Stimulated activated CD8-positive, alpha-beta memory T cell treated with anti-CD3 and anti-CD28 coated beads, Interleukin-4, amount 100 ng/mL, for 24 hours (primary cell): ENCODE measurements around the gene SGCA.

Source experiments
- DNase-seq: peaks from one replicate; pipeline ENCODE4 v3.0.0-alpha.2; 2020; ENCODE audit warnings: low read depth

SGCA gene

GRCh38 chr17:50209472-50210239 is 43.9 kb downstream of the SGCA start:
- DNase-seq = no peak

GRCh38 chr17:50210240-50211225 is 44.7 kb downstream of the SGCA start:
- no peak for DNase-seq

DNA sequence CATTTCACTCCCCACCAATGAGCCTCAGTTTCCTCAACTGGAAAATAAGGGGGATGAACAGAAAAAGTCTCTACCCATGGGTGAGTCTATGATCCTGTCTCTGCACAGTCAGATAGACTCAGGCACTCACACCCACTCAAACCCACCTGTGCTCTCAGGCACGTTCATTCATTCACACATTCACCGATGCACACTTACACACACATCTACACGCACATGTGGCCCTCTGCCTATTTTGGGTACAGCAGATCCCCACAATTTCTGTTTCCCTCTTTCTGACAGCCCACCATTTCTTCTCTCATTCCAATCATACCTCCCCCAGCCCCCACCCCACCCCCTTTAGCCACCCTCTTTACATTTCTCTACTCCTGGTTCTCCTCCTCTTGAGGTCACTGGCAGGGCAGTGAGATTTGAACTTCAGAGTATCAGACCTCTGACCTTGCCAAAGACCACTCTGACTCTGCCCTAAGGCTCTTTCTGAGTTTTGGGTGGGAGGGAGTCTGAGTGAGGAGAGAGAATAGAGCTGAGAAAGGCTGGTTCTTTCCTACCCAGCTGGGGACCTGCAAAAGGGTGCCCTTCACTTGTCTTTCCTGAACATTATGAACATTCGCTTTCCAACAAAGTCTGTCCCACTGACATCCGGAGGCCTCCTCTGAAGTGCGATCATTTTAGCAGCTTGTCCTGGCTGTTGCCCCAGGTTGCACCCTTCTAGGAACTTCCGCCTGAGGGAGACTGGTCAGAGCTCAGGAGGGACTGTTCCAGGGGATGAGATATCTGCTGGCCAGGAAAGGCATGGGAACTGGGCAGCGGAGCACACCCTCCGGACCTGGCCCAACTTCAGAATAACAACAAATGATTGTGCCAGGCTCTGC is 45.7 kb downstream of the SGCA start:
- no peak for DNase-seq

DNA sequence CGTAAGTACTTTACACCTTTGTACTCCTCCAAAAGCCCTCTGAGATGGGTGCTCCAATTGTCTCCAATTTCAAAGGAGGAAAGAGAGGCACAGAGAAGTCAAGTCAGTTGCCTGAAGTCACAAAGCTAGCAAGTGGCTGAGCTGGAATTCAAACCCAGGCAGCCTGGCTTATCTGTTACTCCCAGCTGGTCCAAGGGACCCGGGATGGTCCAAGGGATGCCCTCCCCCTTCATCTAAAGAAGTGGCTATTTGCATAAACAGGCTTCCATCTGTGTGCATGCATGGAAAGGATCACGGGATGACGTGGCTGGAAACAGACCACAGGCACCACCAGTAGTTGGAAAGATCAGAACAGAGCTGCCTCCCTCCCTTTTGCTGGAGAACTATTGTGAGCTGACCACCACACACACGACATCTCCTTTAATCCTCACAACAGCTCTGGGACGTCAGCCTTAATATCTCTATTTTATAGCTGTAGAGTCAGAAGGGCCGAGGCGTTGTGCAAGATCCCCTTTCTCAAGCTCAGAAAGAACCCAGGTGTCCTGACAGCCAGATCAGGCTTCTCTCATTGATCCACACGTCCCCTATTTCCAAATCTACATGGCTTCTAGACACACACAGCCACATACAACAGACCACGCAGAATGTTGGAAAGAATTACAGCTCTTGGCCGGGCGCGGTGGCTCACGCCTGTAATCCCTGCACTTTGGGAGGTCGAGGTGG is 46.5 kb downstream of the SGCA start:
- DNase-seq = no peak

DNA sequence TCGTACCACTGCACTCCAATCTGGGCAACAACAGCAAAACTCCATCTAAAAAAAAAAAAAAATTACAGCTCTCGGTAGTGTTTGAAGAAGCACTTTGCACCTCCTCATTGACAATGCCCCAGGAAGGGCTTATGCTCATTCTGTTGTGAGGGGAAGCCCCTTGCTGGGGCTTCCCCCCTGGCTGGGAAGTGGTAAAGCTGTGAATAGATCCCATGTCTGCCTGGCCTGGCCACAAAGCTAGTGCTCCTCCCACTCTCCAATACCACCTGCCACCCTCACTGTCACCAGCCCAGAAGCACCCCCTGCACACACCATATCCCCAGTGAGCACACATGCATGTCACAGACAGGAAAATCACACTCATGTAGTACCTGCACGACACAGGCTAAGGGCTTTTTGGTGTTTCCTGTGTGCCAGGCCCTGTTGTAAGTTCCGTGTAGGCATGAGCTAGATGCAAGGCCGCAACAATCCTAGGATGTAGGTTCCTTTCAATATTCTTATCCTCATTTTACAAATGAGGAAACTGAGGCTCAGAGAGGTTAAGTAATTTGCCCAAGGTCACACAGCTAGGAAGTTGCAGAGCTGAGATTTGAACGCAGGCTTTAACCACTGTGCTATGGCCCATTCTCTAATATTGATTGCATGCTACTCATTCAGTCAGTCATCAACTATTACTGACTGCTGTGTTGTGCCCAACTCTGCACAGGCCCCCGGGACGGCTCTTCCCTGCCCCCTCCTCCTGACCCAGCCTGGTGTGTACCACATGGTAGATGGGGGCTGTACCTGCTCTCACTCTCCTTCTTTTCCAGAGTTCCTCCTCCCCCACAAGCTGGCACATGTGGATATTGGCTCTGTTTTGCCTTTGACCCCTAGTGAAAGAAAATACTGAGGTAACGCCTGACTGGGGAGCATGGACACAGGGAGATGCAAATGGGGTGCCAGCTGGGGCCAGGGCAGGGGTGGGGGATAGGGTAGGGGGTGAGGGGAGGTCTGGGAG is 47.5 kb downstream of the SGCA start:
- peak; percentile 37 for DNase-seq

- DNase-seq = no peak
Observed at GRCh38 chr17:50214976-50215760, 49.4 kb downstream of the SGCA start.

GRCh38 chr17:50217591-50217990 is 51.8 kb downstream of the SGCA start:
- DNase-seq = no peak

- DNase-seq = no peak
Observed at GRCh38 chr17:50218071-50218759, 52.4 kb downstream of the SGCA start.

GRCh38 chr17:50218771-50219315 is 53.0 kb downstream of the SGCA start:
- no peak for DNase-seq

DNA sequence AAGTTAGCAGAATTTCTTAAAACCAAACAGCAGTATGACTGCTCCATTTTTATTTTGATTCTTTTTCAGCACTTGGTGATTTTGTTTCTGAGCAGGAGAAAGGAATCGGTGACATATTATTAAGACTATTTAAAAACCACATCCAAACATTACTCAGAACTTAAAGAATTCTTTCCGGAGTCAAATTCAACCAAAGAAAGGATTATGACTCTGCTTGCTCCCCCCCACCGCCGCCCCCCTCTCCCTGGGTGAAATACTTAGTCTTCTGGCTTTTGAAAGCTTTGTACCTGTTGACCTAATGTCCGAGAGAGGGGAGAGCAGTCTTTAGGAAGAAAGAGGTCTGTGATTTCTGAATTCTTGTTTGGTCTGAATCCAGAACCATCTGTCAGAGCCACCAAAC is 53.5 kb downstream of the SGCA start:
- DNase-seq = no peak

DNA sequence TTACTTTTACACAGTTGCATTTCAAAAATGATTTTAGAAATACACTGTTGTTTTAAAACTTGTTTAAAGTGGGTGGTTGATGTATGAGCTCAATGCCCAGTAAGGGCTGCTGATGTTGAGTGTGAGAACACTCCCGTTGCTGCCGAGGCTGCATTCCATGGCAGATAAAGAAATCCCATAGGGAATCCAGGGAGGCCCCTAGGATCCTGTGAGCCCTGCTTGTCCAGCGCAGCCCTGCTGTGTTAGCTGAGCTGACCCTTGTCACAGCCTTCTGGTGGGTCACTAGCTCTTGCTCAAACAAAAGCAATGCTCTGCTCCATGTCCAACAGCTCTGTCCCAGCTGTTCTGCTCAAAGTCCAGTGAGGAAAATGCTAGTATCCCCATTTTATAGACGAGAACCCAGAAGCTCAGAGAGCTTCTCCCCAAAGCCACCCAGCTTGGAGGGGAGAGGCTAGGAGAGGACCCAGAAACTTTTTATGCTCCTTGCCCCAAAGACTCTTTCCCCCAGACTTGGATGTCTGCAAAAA is 54.2 kb downstream of the SGCA start:
- no peak for DNase-seq

- no peak for DNase-seq
Observed at GRCh38 chr17:50220811-50221210, 55.0 kb downstream of the SGCA start.

DNA sequence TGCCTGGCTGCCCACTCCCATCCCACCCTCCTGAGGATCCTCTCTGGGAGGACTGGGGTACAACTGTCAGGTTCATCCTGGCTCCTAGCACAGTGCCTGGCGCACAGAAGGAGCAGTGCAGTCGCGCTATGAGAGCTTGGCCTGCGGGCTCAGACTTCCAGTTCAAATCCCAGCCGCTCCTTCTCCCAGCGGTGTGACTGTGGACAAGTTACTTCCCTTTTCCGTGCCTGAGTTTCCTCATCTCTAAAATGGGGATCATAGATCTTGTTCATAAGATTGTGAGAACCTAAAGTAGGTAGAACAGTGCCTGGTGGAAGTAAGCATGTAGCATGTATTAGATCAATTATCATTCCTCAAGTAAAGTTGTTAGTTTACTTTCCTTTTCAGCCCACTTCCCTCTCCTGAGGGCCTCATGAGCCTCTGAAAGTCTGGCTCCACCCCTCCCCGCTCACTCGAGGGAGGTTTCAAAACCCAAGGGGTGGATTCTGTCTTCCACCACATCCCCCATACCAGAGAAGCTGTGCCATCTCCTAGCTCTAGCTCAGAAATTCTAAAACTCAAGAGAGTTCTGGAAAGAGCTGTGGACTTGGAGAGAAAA is 55.6 kb downstream of the SGCA start:
- DNase-seq = no peak

DNA sequence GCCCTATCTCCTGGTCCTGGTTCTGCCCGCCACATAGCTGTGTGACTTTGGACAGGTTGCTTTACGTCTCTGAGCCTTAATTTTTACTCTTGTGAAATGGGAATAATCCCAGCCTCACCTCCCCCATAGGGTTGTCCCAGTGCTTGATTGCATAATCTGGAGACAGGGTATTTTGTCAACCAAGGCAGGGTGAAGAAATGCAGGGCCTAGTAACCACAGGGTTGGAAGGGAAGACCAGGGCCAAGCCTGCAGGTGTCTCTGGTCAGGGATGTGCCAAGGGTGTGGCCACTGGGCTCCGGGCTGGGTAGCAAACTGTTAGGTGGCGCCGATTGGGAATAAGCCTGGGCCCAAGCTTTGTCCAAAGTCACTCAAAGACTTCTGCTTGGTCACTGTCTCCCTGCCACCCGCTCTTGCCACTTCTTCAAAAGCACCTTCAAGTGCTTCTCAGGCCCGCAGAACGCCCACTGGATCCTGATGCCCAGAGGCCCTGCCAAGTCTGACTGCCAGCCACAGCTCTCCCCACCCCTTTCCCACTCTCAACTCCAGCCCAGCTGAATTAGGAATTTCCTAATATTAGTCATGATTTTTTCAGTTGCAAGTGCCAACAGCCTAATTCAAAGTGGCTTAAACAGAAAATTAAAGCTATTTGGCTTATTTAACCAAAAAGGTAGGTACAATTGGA is 56.2 kb downstream of the SGCA start:
- DNase-seq = no peak

DNA sequence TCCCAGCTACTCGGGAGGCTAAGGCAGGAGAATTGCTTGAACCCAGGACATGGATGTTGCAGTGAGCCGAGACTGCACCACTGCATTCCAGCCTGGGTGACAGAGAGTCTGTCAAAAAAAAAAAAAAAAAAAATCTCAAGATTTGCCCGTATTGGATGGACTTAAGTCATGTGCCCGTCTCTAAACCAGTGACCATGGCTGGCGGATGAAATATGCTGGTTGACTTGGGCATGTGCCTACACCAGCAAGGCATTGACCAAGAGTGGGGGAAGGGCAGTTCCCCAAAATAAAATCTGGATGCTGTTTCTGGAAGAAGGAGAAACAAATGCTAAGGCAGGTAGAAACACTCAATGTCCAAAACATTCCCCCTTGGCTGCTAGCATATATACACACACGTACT is 57.1 kb downstream of the SGCA start:
- DNase-seq = no peak
